Left lobe of liver (tissue), 2 donors: ENCODE results near the gene KAT6B. TPM values are rescaled to one million over a fixed set of nuclear protein-coding genes. Genes with fewer than 3 reads are reported as not detected.
"Not testable (repeated sequence)": the region's sequence is repeated elsewhere in the genome, so short reads cannot be mapped to it uniquely, and the experiment has no call there.

ENCODE experiments used
- ATAC-seq: fragments of 200-7000 bp; cut with Tn5 transposase; one replicate; pipeline ENCODE4 v1.9.1; 2020; ENCODE audit warnings: mild to moderate bottlenecking, moderate library complexity
- DNase-seq: peaks from one replicate; pipeline ENCODE4 v3.0.0-alpha.2; 2020; ENCODE audit warnings: low spot score
- total RNA-seq: library from RNA; stranded (reverse); gene quantifications from one replicate; pipeline ENCODE4 v1.2.1, GENCODE V29; 2021
- donor health status: DM: no; HTN: no; CAD: no; lungs with moderate emphysema.
- donor health status: DM: no; HTN: yes; CAD: no.

Gene KAT6B
- 9.4 TPM for total RNA-seq

DNA sequence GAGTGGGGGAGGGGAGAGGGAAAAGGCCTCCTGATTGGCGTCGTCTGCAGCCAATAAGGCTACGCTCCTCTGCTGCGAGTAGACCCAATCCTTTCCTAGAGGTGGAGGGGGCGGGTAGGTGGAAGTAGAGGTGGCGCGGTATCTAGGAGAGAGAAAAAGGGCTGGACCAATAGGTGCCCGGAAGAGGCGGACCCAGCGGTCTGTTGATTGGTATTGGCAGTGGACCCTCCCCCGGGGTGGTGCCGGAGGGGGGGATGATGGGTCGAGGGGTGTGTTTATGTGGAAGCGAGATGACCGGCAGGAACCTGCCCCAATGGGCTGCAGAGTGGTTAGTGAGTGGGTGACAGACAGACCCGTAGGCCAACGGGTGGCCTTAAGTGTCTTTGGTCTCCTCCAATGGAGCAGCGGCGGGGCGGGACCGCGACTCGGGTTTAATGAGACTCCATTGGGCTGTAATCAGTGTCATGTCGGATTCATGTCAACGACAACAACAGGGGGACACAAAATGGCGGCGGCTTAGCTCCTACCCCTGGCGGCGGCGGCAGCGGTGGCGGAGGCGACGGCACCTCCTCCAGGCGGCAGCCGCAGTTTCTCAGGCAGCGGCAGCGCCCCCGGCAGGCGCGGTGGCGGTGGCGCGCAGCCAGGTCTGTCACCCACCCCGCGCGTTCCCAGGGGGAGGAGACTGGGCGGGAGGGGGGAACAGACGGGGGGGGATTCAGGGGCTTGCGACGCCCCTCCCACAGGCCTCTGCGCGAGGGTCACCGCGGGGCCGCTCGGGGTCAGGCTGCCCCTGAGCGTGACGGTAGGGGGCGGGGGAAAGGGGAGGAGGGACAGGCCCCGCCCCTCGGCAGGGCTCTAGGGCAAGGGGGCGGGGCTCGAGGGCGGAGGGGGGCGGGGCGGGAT is at the start of gene KAT6B:
Gene KAT6B (plus strand): TSS at position 459 of the 903 bp plus-strand sequence. CDS start 16,258 bp downstream, outside the sequence.
- peak; percentile 100 for DNase-seq
- ATAC-seq: peak; percentile 84

- no peak for DNase-seq
- no peak for ATAC-seq
These were observed 47.8 kb upstream of the KAT6B start for GRCh38 chr10:74778436-74779094.

DNA sequence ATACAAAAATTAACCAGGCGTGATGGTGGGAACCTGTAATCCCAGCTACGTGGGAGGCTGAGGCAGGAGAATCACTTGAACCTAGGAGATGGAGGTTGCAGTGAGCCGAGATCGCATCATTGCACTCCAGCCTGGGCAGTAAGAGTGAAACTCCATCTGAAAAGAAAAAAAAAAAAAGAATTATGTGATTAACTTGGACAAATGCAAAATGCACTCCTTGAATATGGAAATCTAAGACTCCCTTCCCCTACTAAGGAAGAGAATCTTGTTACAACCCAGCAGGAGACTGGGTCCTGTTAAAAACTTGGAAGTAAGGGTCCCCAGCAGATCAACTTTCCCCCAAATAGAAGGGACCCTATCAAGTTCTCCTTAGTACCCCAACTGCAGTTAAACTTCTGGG is 44.5 kb upstream of the KAT6B start:
- not testable (repeated sequence) for DNase-seq, ATAC-seq

DNA sequence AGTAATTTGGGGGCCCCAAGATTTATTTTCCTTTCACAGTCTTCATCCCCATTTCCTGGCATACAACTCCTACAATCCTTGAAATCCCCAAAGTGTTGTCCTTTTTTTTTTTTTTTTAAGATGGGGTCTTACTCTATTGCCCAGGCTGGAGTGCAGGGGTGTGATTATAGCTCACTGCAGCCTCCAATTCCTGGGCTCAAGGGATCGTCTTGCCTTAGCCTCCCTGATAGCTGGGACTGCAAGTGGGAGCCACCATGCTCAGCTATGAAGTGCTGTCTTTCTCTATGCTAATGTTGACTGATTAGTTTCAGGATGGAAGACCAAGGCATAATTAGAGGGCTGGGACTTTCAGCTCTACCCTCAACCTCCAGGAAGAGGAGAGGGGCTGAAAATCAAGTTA is 41.9 kb upstream of the KAT6B start:
- no peak for ATAC-seq

GRCh38 chr10:74786126-74786525 is 40.3 kb upstream of the KAT6B start:
- DNase-seq (no peak), ATAC-seq (no peak)

More for the DNA sequence above, 41.9 kb upstream of the KAT6B start:
- DNase-seq: no peak

DNA sequence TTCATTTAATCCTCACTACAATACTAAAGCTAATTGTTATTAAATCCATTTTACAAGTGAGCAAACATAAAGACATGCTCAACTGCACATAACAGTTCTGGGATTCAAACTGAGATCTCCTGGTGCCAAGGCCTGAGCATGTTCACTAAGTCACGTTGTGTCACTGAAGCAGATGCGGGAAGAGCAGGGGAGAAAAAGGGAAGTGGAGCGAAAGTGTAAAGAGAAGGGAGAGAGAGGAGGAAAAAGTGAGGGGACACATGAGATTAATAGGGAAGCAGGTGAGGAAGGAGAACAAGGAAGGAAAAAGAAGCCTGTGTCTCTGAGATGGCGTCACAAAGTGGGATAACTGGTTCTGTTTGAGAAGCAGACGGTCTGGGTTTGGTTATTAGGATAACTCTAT is 38.9 kb upstream of the KAT6B start:
- no peak for ATAC-seq
- no peak for DNase-seq

DNA sequence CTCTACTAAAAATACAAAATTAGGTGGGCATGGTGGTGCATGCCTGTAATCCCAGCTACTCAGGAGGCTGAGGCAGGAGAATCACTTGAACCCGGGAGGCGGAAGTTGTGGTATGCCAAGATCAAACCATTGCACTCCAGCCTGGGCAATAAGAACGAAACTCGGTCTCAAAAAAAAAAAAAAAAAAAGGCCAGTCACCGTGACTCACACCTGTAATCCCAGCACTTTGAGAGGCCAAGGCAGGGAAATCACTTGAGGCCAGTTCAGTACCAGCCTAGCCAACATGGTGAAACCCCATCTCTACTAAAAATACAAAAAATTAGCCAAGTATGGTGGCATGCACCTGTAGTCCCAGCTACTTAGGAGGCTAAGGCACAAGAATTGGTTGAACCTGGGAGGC is 34.4 kb upstream of the KAT6B start:
- ATAC-seq, DNase-seq: not testable (repeated sequence)

DNA sequence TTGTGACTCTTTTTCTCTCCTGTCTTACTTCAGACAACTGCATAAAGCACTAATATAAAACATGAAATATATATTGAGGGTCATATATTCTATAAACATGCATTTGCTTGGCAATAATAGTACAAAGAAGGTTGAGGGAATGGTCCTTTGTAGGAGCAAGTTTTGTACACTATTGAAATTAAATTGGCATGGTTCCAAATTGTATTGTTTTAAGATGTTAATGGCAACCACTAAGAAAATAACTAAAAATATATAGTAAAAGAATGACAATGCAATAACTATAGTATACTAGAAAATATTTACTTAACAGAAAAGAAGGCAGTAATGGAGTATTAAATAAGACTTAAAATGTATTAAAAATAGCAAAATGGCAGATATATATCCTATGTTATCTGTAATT is 33.7 kb upstream of the KAT6B start:
- no peak for ATAC-seq

GRCh38 chr10:74793240-74793639 is 33.2 kb upstream of the KAT6B start:
- not testable (repeated sequence) for DNase-seq, ATAC-seq

More for the DNA sequence above, 33.7 kb upstream of the KAT6B start:
- no peak for DNase-seq

GRCh38 chr10:74794531-74794930 is 31.9 kb upstream of the KAT6B start:
- DNase-seq (no peak), ATAC-seq (no peak)

GRCh38 chr10:74797550-74797949 is 28.9 kb upstream of the KAT6B start:
- DNase-seq (no peak), ATAC-seq (no peak)

GRCh38 chr10:74799721-74800221 is 26.6 kb upstream of the KAT6B start:
- DNase-seq (no peak), ATAC-seq (no peak)

- ATAC-seq (no peak), DNase-seq (no peak)
These were observed 25.0 kb upstream of the KAT6B start for GRCh38 chr10:74801447-74801846.

DNA sequence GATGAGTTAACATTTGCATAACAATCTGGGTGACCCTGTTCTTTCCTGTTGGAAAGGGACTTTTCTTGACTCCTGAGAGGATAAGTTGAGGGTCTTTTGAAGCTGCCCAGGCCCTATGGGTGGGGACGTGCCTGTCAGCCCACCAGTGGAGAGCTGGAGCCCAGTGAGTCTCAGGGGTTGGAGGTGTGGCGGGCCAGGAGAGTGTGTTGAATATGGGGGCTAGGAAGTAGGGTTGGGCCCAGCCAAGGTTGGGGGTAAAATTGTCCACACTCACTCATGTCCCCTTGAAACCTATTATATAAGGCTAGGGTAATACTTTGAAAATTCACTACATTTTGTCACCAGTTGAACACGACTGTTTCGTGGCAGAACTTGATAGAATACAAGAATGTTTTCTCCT is 17.9 kb upstream of the KAT6B start:
- DNase-seq (no peak), ATAC-seq (no peak)

DNA sequence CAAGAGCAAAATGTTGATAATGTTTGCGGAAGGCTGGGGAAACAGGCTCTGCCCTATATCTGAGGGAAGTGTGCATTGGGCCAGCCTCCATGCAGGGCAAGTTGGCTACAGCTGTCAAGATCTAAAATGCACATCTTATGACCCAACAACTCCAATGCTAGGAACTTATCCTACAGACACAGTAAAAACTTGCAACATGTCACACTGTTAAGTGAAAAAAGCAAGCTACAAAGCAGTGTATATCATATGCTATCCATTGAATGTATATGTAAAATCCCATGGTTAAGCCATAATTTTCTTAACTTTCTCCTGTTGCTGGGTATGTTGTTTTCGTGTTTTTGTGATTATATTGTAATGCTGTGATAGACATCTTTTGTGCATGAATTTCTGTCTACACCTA is 16.3 kb upstream of the KAT6B start:
- no peak for ATAC-seq
- DNase-seq: no peak

DNA sequence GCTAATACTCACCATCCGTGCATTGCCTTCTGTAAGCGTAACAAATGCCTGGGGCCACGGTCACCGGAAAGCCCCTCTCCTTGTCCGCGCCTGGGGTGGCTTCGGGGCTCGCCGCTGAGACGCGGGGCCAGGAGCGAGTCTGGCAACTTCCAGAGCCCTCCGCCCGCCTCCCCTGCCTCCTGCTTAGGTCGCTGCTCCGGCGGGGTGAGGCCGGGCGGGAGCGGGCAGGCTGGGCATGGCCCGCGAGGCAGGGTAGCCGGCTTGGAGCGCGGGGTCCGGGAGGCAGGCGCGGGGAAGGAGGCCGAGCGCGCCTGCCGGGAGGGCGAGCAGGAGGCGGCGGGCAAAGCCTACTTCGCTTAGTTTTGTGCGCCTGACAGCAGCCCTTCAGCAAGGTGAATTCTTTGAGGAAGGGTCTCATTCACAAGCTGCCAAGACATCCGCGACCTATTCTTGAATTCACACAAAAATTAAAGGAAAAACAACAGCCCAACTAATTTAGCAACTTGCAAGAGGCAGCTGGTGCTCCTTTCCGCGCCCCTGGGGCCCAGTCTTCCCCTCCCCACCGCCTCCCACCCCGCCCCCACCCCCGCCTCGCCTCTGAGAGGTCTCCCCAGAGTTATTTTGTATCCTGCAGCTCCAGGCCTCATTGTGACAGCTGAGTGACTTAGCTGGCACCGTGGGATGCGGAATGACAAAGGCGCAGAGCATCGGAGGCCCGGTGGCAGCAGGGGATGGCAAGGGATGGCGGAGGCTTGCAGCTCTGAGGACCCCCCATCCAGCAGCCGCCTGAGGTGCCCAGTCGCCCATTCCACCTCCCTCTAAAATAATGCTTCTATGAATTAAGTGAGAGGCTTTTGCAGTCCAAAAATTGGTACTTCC is 12.8 kb upstream of the KAT6B start:
- no peak for DNase-seq
- ATAC-seq: no peak

GRCh38 chr10:74814797-74815196 is 11.6 kb upstream of the KAT6B start:
- ATAC-seq (no peak), DNase-seq (no peak)

GRCh38 chr10:74816824-74817498 is 9.4 kb upstream of the KAT6B start:
- ATAC-seq: no peak
- DNase-seq: no peak

DNA sequence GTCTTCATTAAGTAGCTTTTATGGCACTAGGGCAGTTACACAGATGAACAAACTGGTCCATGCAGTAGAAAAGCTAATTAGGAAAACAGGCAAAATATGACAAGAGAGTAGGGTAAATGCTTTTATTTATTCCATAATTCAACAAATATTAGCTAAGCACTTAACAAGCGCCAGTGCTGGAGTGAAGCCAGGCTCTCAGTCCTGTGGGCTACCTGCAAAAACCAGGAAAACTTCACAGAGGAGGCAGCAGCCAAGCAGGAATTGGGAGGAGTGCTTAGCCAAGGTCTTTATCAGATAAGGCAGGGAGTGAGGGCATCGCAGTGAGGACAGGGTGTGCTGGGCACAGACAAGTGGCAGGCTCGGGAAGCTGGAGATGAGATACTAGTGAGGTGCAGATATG is 4.9 kb upstream of the KAT6B start:
- DNase-seq (no peak), ATAC-seq (no peak)

DNA sequence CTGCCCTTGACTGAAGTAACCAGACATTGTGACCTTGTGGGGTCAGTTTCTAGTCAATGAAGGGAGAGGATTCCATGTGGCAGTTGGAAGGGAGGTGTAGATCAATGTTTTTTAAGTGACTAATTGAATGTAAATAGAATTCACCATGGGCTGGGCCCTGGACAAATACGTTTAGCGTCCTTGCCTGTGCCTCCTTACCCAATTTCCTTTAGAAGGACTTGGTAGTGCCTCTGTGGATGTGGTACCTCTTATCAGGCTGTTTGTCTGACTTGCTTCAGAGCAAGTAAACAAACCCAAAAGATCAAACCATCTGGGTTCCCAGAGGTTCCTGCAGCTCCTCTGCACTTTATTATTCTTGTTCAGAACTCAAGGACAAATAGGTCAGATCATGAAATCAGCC is 4.3 kb upstream of the KAT6B start:
- ATAC-seq (no peak), DNase-seq (no peak)
